Neural crest cell (in vitro differentiated cells): ENCODE results near the gene SDR9C7. TPM values are rescaled to one million over a fixed set of nuclear protein-coding genes. Genes with fewer than 3 reads are reported as not detected.

Source experiments
- DNase-seq: peaks from one replicate; pipeline ENCODE4 v3.0.0; 2021; ENCODE audit warnings: low read depth, mixed read lengths, low spot score
- H3K27ac Mint-ChIP-seq: one replicate; pipeline ENCODE4 v1.8.0; 2021; ENCODE audit warnings: mild to moderate bottlenecking, mixed read lengths; ENCODE audit not compliant: unreplicated experiment
- H3K27me3 Mint-ChIP-seq: 2 replicates; pipeline ENCODE4 v1.8.0; 2021; ENCODE audit warnings: low read depth, mild to moderate bottlenecking, mixed read lengths
- H3K36me3 Mint-ChIP-seq: 2 replicates; pipeline ENCODE4 v1.8.0; 2021; ENCODE audit warnings: low read depth, mild to moderate bottlenecking, mixed read lengths
- H3K4me1 Mint-ChIP-seq: 2 replicates; pipeline ENCODE4 v1.8.0; 2021; ENCODE audit warnings: mixed read lengths
- H3K4me3 Mint-ChIP-seq: one replicate; pipeline ENCODE4 v1.8.0; 2021; ENCODE audit warnings: mild to moderate bottlenecking, mixed read lengths
- H3K9me3 Mint-ChIP-seq: 2 replicates; pipeline ENCODE4 v1.8.0; 2021; ENCODE audit warnings: mixed read lengths
- total RNA-seq: library from RNA; stranded (reverse); gene quantifications from 2 replicates; pipeline ENCODE4 v1.2.1, GENCODE V29; 2021
- TF ChIP-seq, protein P1 (sequence below): fragments of 200-600 bp; sonication (generic); conservative IDR thresholded peaks from 2 replicates; pipeline ENCODE4 v1.5.0; 2021; ENCODE audit warnings: antibody characterized with exemption, mild to moderate bottlenecking

SDR9C7 gene
- total RNA-seq, 1 donor from 2014 or later = not detected

- Mint-ChIP-seq H3K27me3 (peaks cover 7% of the 10 kb centered on the region), H3K9me3 (no peaks in the 10 kb centered on the region), H3K27ac (peak overlapping the region; percentile 9), H3K4me3 (no peak overlapping the region), H3K4me1 (peaks cover 17% of the 10 kb centered on the region), H3K36me3 (no peaks in the 10 kb centered on the region)
- DNase-seq = peak; percentile 16
- TF ChIP-seq, protein P1, sequence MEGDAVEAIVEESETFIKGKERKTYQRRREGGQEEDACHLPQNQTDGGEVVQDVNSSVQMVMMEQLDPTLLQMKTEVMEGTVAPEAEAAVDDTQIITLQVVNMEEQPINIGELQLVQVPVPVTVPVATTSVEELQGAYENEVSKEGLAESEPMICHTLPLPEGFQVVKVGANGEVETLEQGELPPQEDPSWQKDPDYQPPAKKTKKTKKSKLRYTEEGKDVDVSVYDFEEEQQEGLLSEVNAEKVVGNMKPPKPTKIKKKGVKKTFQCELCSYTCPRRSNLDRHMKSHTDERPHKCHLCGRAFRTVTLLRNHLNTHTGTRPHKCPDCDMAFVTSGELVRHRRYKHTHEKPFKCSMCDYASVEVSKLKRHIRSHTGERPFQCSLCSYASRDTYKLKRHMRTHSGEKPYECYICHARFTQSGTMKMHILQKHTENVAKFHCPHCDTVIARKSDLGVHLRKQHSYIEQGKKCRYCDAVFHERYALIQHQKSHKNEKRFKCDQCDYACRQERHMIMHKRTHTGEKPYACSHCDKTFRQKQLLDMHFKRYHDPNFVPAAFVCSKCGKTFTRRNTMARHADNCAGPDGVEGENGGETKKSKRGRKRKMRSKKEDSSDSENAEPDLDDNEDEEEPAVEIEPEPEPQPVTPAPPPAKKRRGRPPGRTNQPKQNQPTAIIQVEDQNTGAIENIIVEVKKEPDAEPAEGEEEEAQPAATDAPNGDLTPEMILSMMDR = no peak
Observed at GRCh38 chr12:56931474-56931978, 2.7 kb downstream of the SDR9C7 start.

GRCh38 chr12:56930241-56930640 is 4.0 kb downstream of the SDR9C7 start:
- H3K36me3 Mint-ChIP-seq = no peaks in the 10 kb centered on the region
- peak overlapping the region; percentile 58 for H3K27ac Mint-ChIP-seq
- H3K9me3 Mint-ChIP-seq = no peaks in the 10 kb centered on the region
- peaks cover 17% of the 10 kb centered on the region for H3K4me1 Mint-ChIP-seq
- no peak overlapping the region for H3K4me3 Mint-ChIP-seq
- DNase-seq = no peak
- peaks cover 7% of the 10 kb centered on the region for H3K27me3 Mint-ChIP-seq
- TF ChIP-seq, protein P1 = no peak

DNA sequence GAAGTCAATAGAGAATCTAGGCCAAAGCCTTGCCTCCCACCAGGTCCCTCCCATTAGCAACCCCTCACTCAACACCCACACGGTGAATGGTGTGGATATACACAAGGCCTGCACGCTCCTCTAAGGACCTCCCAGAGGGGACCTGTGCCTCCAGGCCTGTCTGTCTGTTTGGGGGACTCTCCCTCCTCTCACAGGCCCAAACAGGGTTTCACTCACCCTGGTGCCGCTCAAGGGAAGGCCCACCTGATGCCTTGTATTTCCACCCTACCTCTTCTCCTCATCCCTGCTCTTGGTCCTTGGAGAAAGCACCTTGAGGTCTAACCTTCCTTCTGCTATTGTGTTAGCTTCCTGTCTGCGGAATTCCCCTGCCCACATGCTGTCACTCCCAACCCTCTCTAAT is 4.4 kb downstream of the SDR9C7 start:
- TF ChIP-seq, protein P1 = no peak
- peaks cover 17% of the 10 kb centered on the region for H3K4me1 Mint-ChIP-seq
- no peaks in the 10 kb centered on the region for H3K9me3 Mint-ChIP-seq
- DNase-seq = no peak
- H3K27ac Mint-ChIP-seq = peak overlapping the region; percentile 58
- H3K4me3 Mint-ChIP-seq = no peak overlapping the region
- H3K36me3 Mint-ChIP-seq = no peaks in the 10 kb centered on the region
- peaks cover 7% of the 10 kb centered on the region for H3K27me3 Mint-ChIP-seq

GRCh38 chr12:56928262-56928661 is 5.9 kb downstream of the SDR9C7 start:
- no peaks in the 10 kb centered on the region for H3K36me3 Mint-ChIP-seq

GRCh38 chr12:56927281-56927680 is 6.9 kb downstream of the SDR9C7 start:
- H3K4me1 Mint-ChIP-seq = peaks cover 10% of the 10 kb centered on the region
- no peaks in the 10 kb centered on the region for H3K36me3 Mint-ChIP-seq
- TF ChIP-seq, protein P1 = no peak
- H3K27me3 Mint-ChIP-seq = peaks cover 7% of the 10 kb centered on the region
- no peak overlapping the region for H3K27ac Mint-ChIP-seq
- no peak for DNase-seq
- H3K9me3 Mint-ChIP-seq = no peaks in the 10 kb centered on the region
- no peak overlapping the region for H3K4me3 Mint-ChIP-seq

More at GRCh38 chr12:56928262-56928661, 5.9 kb downstream of the SDR9C7 start:
- Mint-ChIP-seq H3K27ac (no peak overlapping the region), H3K9me3 (no peaks in the 10 kb centered on the region), H3K4me3 (no peak overlapping the region), H3K4me1 (peaks cover 17% of the 10 kb centered on the region), H3K27me3 (peaks cover 7% of the 10 kb centered on the region)
- TF ChIP-seq, protein P1 = no peak
- no peak for DNase-seq
